GM04504 (cell line): ENCODE data around the gene AZU1.

Experiments used
- DNase-seq: peaks from one replicate; pipeline ENCODE4 v3.0.0-alpha.2; 2012; ENCODE audit warnings: low read depth

Gene AZU1

GRCh38 chr19:797528-798414, 29.9 kb upstream of the AZU1 start:
- peak; percentile 79 for DNase-seq

- DNase-seq: no peak
Observed at GRCh38 chr19:798415-799075, 29.1 kb upstream of the AZU1 start.

GRCh38 chr19:799076-799881, 28.4 kb upstream of the AZU1 start:
- DNase-seq: no peak

- no peak for DNase-seq
Observed at GRCh38 chr19:800360-801029, 27.1 kb upstream of the AZU1 start.

- DNase-seq: no peak
Observed at GRCh38 chr19:801030-801860, 26.4 kb upstream of the AZU1 start.

GRCh38 chr19:801861-802497, 25.7 kb upstream of the AZU1 start:
- DNase-seq: no peak

GRCh38 chr19:802498-803098, 25.0 kb upstream of the AZU1 start:
- no peak for DNase-seq

- DNase-seq: no peak
Observed at GRCh38 chr19:803099-803561, 24.5 kb upstream of the AZU1 start.

- no peak for DNase-seq
Observed at GRCh38 chr19:803686-804418, 23.8 kb upstream of the AZU1 start.

GRCh38 chr19:804419-805165, 23.0 kb upstream of the AZU1 start:
- no peak for DNase-seq

GRCh38 chr19:805166-805551, 22.5 kb upstream of the AZU1 start:
- DNase-seq: no peak

GRCh38 chr19:805600-806550, 21.8 kb upstream of the AZU1 start:
- no peak for DNase-seq

GRCh38 chr19:806815-807421, 20.7 kb upstream of the AZU1 start:
- DNase-seq: no peak

- DNase-seq: no peak
Observed at GRCh38 chr19:807627-808422, 19.8 kb upstream of the AZU1 start.

GRCh38 chr19:808423-808775, 19.2 kb upstream of the AZU1 start:
- no peak for DNase-seq

GRCh38 chr19:810077-810855, 17.4 kb upstream of the AZU1 start:
- DNase-seq: no peak
